ENCODE measurements around the gene TACC2.

- TF ChIP-seq POLR2A (IDR thresholded peaks at IDR 0.05): no peak
- TF ChIP-seq, protein P1, sequence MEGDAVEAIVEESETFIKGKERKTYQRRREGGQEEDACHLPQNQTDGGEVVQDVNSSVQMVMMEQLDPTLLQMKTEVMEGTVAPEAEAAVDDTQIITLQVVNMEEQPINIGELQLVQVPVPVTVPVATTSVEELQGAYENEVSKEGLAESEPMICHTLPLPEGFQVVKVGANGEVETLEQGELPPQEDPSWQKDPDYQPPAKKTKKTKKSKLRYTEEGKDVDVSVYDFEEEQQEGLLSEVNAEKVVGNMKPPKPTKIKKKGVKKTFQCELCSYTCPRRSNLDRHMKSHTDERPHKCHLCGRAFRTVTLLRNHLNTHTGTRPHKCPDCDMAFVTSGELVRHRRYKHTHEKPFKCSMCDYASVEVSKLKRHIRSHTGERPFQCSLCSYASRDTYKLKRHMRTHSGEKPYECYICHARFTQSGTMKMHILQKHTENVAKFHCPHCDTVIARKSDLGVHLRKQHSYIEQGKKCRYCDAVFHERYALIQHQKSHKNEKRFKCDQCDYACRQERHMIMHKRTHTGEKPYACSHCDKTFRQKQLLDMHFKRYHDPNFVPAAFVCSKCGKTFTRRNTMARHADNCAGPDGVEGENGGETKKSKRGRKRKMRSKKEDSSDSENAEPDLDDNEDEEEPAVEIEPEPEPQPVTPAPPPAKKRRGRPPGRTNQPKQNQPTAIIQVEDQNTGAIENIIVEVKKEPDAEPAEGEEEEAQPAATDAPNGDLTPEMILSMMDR (IDR thresholded peaks at IDR 0.05 in 4 of 5, conservative IDR thresholded peaks at IDR 0.05 in 1 of 5): no peak
Measured at GRCh38 chr10:122144199-122144598, 155.2 kb downstream of the TACC2 start.

Measured in gastrocnemius medialis (tissue), 4 donors.